NB4 (cell line): ENCODE data around the gene ACE2.

Source experiments
- CTCF ChIP-seq: IDR thresholded peaks from one replicate; pipeline ENCODE4 v1.5.1; 2012; ENCODE audit warnings: low read depth, low read length
- MAX ChIP-seq: IDR thresholded peaks from 2 replicates; pipeline ENCODE4 v1.6.1; 2011; ENCODE audit warnings: low read depth, low read length
- MYC ChIP-seq: IDR thresholded peaks from 2 replicates; pipeline ENCODE4 v1.6.1; 2011; ENCODE audit warnings: low read depth, low read length
- POLR2A ChIP-seq: IDR thresholded peaks from 2 replicates; pipeline ENCODE4 v1.6.1; 2011; ENCODE audit warnings: mild to moderate bottlenecking; ENCODE audit not compliant: insufficient read length; ENCODE audit errors: extremely low read depth

- TF ChIP-seq CTCF, result no peak
- TF ChIP-seq MAX, result no peak
- TF ChIP-seq MYC, result no peak
- no peak for TF ChIP-seq POLR2A
These were observed 88.3 kb downstream of the ACE2 start for GRCh38 chrX:15512401-15512965.
